ENCODE data around the gene CELF2.
"Not testable (repeated sequence)": the region's sequence is repeated elsewhere in the genome, so short reads cannot be mapped to it uniquely, and the experiment has no call there.

GRCh38 chr10:10999501-10999900 is 18.2 kb upstream of the CELF2 start:
- not testable (repeated sequence) for TF ChIP-seq CTCF (IDR thresholded peaks at IDR 0.05); POLR2AphosphoS5 (IDR thresholded peaks at IDR 0.05; ENCODE audit: insufficient read depth in 1 of 2, low read depth in 1 of 2); POLR2A (IDR thresholded peaks at IDR 0.05)

Measured in vagina (tissue), 2 donors.